ENCODE data around the gene RNU5D-1.
"Not testable (repeated sequence)": the region's sequence is repeated elsewhere in the genome, so short reads cannot be mapped to it uniquely, and the experiment has no call there.

The RNU5D-1 gene

DNA sequence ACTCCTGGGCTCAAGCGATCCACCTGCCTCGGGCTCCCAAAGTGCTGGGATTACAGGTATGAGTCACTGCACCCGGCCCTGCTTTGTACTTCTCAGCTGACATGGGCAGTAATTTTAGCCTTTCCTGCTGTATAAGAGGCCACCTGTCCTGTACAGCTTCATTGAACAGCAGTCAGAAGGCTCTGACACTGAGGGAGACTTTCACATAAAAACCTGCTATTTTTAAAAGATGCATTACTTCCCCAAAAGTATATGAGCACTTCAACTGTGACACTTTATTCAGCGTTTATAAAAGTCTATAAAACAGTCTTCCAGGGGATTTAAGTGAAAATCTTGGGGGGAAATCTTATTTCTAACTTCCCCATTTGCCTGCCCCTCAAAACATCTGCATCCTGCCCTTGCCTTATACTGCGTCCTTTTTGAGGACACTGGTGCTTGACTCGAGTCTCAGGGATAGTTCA is 17.6 kb downstream of the RNU5D-1 start:
- Histone ChIP-seq H3K4me1 (ENCODE audit: insufficient read depth, low read length) (peaks cover 1% of the 10 kb centered on the region; the same call in 1 of the 2 replicates), H3K36me3 (ENCODE audit: insufficient read depth, low read depth, low read length) (no peaks in the 10 kb centered on the region), H3K9me3 (ENCODE audit: insufficient read depth, low read depth, low read length) (0 out of 2 replicates have a peak, but pooled peaks cover 3% of the 10 kb centered on the region), H3K9ac (ENCODE audit: low read depth, low read length) (no peak overlapping the region), H3K27ac (ENCODE audit: low read length) (no peak overlapping the region), H3K4me3 (ENCODE audit: low read length) (no peak overlapping the region), H3K27me3 (ENCODE audit: insufficient read depth, low read length) (no peaks in the 10 kb centered on the region)

- peak overlapping the region; percentile 25; the same call in 1 of the 2 replicates for H3K4me3 ChIP-seq (ENCODE audit: low read length)
- no peaks in the 10 kb centered on the region for H3K36me3 ChIP-seq (ENCODE audit: insufficient read depth, low read depth, low read length)
- H3K9me3 ChIP-seq (ENCODE audit: insufficient read depth, low read depth, low read length), result 0 out of 2 replicates have a peak, but pooled peaks cover 5% of the 10 kb centered on the region
- no peak overlapping the region for H3K27ac ChIP-seq (ENCODE audit: low read length)
- H3K4me1 ChIP-seq (ENCODE audit: insufficient read depth, low read length), result peaks cover 4% of the 10 kb centered on the region; the same call in 1 of the 2 replicates
- no peaks in the 10 kb centered on the region for H3K27me3 ChIP-seq (ENCODE audit: insufficient read depth, low read length)
- no peak overlapping the region for H3K9ac ChIP-seq (ENCODE audit: low read depth, low read length)
These were observed 22.8 kb downstream of the RNU5D-1 start for GRCh38 chr1:44707959-44708831.

DNA sequence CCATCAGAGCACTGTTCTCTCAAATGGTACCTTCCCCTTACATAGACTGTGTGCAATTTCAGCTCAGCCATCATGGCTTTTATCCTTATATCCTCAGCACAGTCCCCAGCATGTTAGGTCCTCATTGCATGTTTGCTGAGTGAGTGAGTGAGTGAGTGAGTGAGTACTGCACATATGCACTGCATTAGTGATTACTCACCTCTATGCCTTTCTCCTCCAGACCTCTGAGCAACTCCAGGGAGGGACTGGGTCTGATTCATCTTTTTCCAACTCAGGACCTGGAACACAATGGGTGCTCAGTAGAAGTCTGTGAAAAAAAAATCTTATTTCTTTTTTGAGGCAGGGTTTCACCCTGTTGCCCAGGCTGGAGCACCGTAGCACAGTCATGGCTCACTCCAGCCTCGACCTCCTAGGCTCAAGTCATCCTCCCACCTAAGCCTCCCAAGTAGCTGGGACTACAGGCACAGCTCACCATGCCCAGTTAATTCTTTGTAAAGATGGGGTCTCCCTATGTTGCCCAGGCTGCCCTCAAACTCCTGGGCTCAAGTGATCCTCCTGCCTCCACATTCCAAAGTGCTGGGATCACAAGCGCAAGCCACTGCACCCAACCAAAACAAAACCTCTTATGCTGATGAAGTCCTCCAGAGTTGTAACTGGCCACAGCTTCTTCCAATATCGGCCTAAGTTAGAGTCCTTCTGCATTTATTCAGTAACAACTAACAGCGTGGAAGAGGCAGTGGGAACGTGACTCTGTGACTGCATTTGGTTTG is 23.7 kb downstream of the RNU5D-1 start:
- 0 out of 2 replicates have a peak, but pooled peaks cover 5% of the 10 kb centered on the region for H3K9me3 ChIP-seq (ENCODE audit: insufficient read depth, low read depth, low read length)
- no peak overlapping the region for H3K4me3 ChIP-seq (ENCODE audit: low read length)
- no peaks in the 10 kb centered on the region for H3K27me3 ChIP-seq (ENCODE audit: insufficient read depth, low read length)
- H3K9ac ChIP-seq (ENCODE audit: low read depth, low read length), result no peak overlapping the region
- H3K27ac ChIP-seq (ENCODE audit: low read length), result no peak overlapping the region
- H3K4me1 ChIP-seq (ENCODE audit: insufficient read depth, low read length), result peaks cover 4% of the 10 kb centered on the region; the same call in 1 of the 2 replicates
- H3K36me3 ChIP-seq (ENCODE audit: insufficient read depth, low read depth, low read length), result no peaks in the 10 kb centered on the region

DNA sequence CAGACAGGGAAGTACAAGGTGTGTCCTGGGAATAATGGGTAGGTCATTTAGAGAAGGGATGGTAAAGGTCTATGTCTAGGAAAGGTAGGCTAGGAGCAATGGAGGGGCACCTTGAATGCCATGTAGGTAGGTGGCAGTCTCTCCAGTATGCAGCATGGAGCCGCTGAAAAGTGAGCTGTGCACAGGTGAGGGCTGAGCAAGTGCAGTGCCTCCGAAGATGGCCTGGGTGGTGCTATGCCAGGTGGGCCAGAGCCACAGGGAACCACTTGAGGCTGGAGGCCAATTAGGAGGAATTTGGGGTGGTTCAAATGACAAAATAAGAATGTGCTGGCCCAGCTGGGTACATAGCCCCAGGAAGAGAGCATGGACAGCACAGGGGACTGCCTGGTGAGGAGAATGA is 25.0 kb downstream of the RNU5D-1 start:
- Histone ChIP-seq H3K9me3 (ENCODE audit: insufficient read depth, low read depth, low read length) (0 out of 2 replicates have a peak, but pooled peaks cover 5% of the 10 kb centered on the region), H3K4me1 (ENCODE audit: insufficient read depth, low read length) (peaks cover 4% of the 10 kb centered on the region; the same call in 1 of the 2 replicates), H3K9ac (ENCODE audit: low read depth, low read length) (no peak overlapping the region), H3K27ac (ENCODE audit: low read length) (no peak overlapping the region), H3K4me3 (ENCODE audit: low read length) (no peak overlapping the region), H3K27me3 (ENCODE audit: insufficient read depth, low read length) (no peaks in the 10 kb centered on the region), H3K36me3 (ENCODE audit: insufficient read depth, low read depth, low read length) (no peaks in the 10 kb centered on the region)

GRCh38 chr1:44705470-44705869 is 25.5 kb downstream of the RNU5D-1 start:
- no peaks in the 10 kb centered on the region for H3K36me3 ChIP-seq (ENCODE audit: insufficient read depth, low read depth, low read length)
- no peak overlapping the region for H3K4me3 ChIP-seq (ENCODE audit: low read length)
- H3K27me3 ChIP-seq (ENCODE audit: insufficient read depth, low read length), result no peaks in the 10 kb centered on the region
- no peak overlapping the region for H3K27ac ChIP-seq (ENCODE audit: low read length)
- H3K4me1 ChIP-seq (ENCODE audit: insufficient read depth, low read length), result peaks cover 4% of the 10 kb centered on the region; the same call in 1 of the 2 replicates
- no peak overlapping the region for H3K9ac ChIP-seq (ENCODE audit: low read depth, low read length)
- 0 out of 2 replicates have a peak, but pooled peaks cover 5% of the 10 kb centered on the region for H3K9me3 ChIP-seq (ENCODE audit: insufficient read depth, low read depth, low read length)

DNA sequence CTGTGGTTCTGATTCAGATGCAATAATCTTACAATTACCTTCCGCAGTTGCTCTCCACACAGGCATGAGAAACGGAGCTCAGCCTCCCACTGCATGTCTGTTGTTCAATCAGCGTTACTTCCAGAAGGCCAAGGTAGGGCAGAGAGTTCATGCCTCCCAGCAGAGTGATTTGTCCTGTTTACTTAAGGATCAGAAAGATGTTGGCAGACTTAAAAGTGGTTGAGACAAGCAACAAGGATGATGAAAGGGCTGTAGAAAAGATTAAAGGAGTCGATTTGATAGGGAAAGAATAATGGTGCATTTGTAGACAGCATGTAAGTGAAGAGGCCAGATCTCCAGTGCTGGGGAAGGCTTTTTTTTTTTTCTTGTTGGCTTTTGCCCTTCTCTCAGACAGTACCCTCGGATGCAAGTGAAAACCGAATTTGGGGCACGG is 29.8 kb downstream of the RNU5D-1 start:
- H3K9ac ChIP-seq (ENCODE audit: low read depth, low read length), result no peak overlapping the region
- no peak overlapping the region for H3K27ac ChIP-seq (ENCODE audit: low read length)
- H3K27me3 ChIP-seq (ENCODE audit: insufficient read depth, low read length), result no peaks in the 10 kb centered on the region
- H3K4me3 ChIP-seq (ENCODE audit: low read length), result no peak overlapping the region
- H3K9me3 ChIP-seq (ENCODE audit: insufficient read depth, low read depth, low read length), result no peaks in the 10 kb centered on the region
- H3K36me3 ChIP-seq (ENCODE audit: insufficient read depth, low read depth, low read length), result no peaks in the 10 kb centered on the region
- no peaks in the 10 kb centered on the region for H3K4me1 ChIP-seq (ENCODE audit: insufficient read depth, low read length)

DNA sequence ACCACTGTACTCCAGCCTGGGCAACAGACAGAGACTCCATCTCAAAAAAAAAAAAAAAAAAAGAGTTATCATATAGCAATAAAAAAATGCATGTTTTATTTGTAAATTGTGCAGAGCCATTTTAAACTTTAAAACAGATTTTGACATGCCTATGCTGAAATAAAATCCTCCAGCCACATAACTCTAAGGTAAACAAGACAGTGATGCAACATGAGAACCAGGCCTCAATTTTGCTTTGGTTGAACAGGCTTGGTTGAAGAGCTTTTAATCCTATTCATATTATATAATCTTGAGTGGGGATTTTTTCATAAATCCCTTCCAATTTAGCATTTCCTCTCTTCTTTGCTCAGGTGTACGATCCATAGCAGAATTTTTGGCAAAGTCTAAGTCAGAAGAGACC is 30.4 kb downstream of the RNU5D-1 start:
- H3K9ac ChIP-seq (ENCODE audit: low read depth, low read length), result no peak overlapping the region
- no peaks in the 10 kb centered on the region for H3K9me3 ChIP-seq (ENCODE audit: insufficient read depth, low read depth, low read length)
- no peaks in the 10 kb centered on the region for H3K4me1 ChIP-seq (ENCODE audit: insufficient read depth, low read length)
- H3K4me3 ChIP-seq (ENCODE audit: low read length), result no peak overlapping the region
- H3K27ac ChIP-seq (ENCODE audit: low read length), result no peak overlapping the region
- no peaks in the 10 kb centered on the region for H3K27me3 ChIP-seq (ENCODE audit: insufficient read depth, low read length)
- no peaks in the 10 kb centered on the region for H3K36me3 ChIP-seq (ENCODE audit: insufficient read depth, low read depth, low read length)

- not testable (repeated sequence) for H3K27me3 ChIP-seq (ENCODE audit: insufficient read depth, low read length); H3K27ac ChIP-seq (ENCODE audit: low read length); H3K4me1 ChIP-seq (ENCODE audit: insufficient read depth, low read length); H3K9me3 ChIP-seq (ENCODE audit: insufficient read depth, low read depth, low read length); H3K4me3 ChIP-seq (ENCODE audit: low read length); H3K9ac ChIP-seq (ENCODE audit: low read depth, low read length); H3K36me3 ChIP-seq (ENCODE audit: insufficient read depth, low read depth, low read length)
These were observed 31.6 kb downstream of the RNU5D-1 start for GRCh38 chr1:44699375-44699774.

DNA sequence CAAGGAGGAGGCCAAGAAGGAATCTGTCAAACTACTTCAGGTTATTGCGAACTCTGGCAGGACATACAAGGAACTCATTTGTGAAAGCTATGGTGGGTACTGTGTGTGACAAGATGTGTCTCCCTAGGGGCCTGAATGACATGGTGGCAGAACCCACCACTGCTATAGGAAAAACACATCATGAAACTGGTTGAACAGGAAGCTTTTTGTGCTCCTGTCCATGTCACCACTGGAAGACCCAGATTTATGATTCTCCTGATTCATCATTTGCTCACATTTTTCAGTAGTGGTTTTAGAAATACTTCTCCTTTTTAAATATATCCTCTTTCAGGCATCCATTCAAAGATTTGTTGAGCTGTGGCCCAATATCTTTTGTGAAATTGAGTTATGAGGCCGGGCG is 32.8 kb downstream of the RNU5D-1 start:
- Histone ChIP-seq H3K36me3 (ENCODE audit: insufficient read depth, low read depth, low read length) (no peaks in the 10 kb centered on the region), H3K4me3 (ENCODE audit: low read length) (no peak overlapping the region), H3K27me3 (ENCODE audit: insufficient read depth, low read length) (no peaks in the 10 kb centered on the region), H3K4me1 (ENCODE audit: insufficient read depth, low read length) (no peaks in the 10 kb centered on the region), H3K9me3 (ENCODE audit: insufficient read depth, low read depth, low read length) (no peaks in the 10 kb centered on the region), H3K9ac (ENCODE audit: low read depth, low read length) (no peak overlapping the region), H3K27ac (ENCODE audit: low read length) (no peak overlapping the region)

GRCh38 chr1:44696789-44697345 is 34.1 kb downstream of the RNU5D-1 start:
- Histone ChIP-seq H3K27ac (ENCODE audit: low read length) (no peak overlapping the region), H3K36me3 (ENCODE audit: insufficient read depth, low read depth, low read length) (no peaks in the 10 kb centered on the region), H3K4me3 (ENCODE audit: low read length) (no peak overlapping the region), H3K4me1 (ENCODE audit: insufficient read depth, low read length) (no peaks in the 10 kb centered on the region), H3K9ac (ENCODE audit: low read depth, low read length) (no peak overlapping the region), H3K27me3 (ENCODE audit: insufficient read depth, low read length) (no peaks in the 10 kb centered on the region), H3K9me3 (ENCODE audit: insufficient read depth, low read depth, low read length) (no peaks in the 10 kb centered on the region)

DNA sequence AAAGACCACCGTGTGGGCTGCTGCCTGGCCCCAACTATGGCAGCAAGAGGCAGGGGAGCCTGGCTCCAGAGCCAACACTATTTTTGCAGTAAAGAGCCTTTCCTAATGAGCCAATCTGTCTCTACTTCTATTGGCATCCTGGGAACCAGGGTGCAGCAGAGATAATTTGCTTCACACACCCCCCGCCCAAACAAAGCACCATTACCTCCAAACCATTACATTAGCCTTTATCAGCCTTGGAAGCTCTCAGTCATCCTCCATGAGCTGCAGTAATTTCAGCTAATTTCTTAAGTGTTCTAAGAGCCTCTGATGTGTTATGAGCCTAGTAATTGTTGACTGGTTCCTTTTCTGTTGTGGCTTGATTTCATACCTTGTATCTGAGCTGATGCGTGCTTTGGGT is 34.9 kb downstream of the RNU5D-1 start:
- Histone ChIP-seq H3K4me3 (ENCODE audit: low read length) (no peak overlapping the region), H3K9ac (ENCODE audit: low read depth, low read length) (no peak overlapping the region), H3K27me3 (ENCODE audit: insufficient read depth, low read length) (no peaks in the 10 kb centered on the region), H3K36me3 (ENCODE audit: insufficient read depth, low read depth, low read length) (no peaks in the 10 kb centered on the region), H3K27ac (ENCODE audit: low read length) (no peak overlapping the region), H3K4me1 (ENCODE audit: insufficient read depth, low read length) (no peaks in the 10 kb centered on the region), H3K9me3 (ENCODE audit: insufficient read depth, low read depth, low read length) (no peaks in the 10 kb centered on the region)

Measured in iPS-20b (cell line).